ENCODE measurements around the gene PSME2. TPM values are rescaled to one million over a fixed set of nuclear protein-coding genes. Genes with fewer than 3 reads are reported as not detected.

The PSME2 gene
- total and polyA plus RNA-seq, 2 of the 13 experiments (the other 11 are each of a cell fraction or from before 2014, with no cell fraction given): 332 to 716 TPM

DNA sequence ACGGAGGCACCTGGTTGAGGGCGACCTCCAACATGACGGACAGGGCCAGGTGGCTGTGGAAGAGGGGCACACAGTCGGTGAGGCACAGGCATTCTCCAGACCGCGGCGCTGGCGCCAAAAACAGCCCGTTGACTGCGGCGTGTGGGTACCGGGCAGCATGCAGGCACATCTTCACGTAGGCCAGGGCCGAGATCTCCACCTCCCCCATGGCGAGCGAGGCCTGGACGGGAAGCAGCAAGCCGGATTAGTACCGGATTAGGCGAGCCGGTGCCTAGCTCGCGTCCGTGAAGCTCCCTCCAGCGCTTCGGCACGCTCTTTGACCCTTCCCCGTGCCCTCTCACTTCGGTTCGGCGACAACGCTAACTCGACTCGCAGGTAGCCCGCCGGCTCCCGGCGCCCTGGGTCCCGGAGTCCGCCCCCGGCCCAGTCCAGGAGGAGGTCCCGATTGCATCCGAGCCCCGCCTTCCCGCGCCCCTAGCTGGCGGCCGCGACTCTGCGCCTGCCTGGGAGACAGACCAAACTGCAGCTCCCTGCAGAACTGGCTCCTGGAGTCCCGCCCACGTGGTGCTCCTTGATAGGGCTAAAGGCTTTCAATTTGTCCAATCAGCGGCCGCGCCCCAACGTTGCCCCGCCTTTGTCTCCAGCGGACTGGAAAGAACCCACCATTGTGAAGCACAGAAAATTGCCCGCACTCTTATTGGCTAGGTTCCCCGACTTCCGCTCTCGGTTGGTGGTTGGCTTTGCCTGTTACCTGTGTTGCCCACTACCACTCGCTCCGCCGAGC, 5.1 kb downstream of the PSME2 start, which contains the start of gene EMC9 (continued):
- TF ChIP-seq, protein P1, sequence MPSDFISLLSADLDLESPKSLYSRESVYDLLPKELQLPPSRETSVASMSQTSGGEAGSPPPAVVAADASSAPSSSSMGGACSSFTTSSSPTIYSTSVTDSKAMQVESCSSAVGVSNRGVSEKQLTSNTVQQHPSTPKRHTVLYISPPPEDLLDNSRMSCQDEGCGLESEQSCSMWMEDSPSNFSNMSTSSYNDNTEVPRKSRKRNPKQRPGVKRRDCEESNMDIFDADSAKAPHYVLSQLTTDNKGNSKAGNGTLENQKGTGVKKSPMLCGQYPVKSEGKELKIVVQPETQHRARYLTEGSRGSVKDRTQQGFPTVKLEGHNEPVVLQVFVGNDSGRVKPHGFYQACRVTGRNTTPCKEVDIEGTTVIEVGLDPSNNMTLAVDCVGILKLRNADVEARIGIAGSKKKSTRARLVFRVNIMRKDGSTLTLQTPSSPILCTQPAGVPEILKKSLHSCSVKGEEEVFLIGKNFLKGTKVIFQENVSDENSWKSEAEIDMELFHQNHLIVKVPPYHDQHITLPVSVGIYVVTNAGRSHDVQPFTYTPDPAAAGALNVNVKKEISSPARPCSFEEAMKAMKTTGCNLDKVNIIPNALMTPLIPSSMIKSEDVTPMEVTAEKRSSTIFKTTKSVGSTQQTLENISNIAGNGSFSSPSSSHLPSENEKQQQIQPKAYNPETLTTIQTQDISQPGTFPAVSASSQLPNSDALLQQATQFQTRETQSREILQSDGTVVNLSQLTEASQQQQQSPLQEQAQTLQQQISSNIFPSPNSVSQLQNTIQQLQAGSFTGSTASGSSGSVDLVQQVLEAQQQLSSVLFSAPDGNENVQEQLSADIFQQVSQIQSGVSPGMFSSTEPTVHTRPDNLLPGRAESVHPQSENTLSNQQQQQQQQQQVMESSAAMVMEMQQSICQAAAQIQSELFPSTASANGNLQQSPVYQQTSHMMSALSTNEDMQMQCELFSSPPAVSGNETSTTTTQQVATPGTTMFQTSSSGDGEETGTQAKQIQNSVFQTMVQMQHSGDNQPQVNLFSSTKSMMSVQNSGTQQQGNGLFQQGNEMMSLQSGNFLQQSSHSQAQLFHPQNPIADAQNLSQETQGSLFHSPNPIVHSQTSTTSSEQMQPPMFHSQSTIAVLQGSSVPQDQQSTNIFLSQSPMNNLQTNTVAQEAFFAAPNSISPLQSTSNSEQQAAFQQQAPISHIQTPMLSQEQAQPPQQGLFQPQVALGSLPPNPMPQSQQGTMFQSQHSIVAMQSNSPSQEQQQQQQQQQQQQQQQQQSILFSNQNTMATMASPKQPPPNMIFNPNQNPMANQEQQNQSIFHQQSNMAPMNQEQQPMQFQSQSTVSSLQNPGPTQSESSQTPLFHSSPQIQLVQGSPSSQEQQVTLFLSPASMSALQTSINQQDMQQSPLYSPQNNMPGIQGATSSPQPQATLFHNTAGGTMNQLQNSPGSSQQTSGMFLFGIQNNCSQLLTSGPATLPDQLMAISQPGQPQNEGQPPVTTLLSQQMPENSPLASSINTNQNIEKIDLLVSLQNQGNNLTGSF (CRISPR knock-in tag; IDR thresholded peaks at IDR 0.05): peak; percentile 95
- TF ChIP-seq, protein P2, sequence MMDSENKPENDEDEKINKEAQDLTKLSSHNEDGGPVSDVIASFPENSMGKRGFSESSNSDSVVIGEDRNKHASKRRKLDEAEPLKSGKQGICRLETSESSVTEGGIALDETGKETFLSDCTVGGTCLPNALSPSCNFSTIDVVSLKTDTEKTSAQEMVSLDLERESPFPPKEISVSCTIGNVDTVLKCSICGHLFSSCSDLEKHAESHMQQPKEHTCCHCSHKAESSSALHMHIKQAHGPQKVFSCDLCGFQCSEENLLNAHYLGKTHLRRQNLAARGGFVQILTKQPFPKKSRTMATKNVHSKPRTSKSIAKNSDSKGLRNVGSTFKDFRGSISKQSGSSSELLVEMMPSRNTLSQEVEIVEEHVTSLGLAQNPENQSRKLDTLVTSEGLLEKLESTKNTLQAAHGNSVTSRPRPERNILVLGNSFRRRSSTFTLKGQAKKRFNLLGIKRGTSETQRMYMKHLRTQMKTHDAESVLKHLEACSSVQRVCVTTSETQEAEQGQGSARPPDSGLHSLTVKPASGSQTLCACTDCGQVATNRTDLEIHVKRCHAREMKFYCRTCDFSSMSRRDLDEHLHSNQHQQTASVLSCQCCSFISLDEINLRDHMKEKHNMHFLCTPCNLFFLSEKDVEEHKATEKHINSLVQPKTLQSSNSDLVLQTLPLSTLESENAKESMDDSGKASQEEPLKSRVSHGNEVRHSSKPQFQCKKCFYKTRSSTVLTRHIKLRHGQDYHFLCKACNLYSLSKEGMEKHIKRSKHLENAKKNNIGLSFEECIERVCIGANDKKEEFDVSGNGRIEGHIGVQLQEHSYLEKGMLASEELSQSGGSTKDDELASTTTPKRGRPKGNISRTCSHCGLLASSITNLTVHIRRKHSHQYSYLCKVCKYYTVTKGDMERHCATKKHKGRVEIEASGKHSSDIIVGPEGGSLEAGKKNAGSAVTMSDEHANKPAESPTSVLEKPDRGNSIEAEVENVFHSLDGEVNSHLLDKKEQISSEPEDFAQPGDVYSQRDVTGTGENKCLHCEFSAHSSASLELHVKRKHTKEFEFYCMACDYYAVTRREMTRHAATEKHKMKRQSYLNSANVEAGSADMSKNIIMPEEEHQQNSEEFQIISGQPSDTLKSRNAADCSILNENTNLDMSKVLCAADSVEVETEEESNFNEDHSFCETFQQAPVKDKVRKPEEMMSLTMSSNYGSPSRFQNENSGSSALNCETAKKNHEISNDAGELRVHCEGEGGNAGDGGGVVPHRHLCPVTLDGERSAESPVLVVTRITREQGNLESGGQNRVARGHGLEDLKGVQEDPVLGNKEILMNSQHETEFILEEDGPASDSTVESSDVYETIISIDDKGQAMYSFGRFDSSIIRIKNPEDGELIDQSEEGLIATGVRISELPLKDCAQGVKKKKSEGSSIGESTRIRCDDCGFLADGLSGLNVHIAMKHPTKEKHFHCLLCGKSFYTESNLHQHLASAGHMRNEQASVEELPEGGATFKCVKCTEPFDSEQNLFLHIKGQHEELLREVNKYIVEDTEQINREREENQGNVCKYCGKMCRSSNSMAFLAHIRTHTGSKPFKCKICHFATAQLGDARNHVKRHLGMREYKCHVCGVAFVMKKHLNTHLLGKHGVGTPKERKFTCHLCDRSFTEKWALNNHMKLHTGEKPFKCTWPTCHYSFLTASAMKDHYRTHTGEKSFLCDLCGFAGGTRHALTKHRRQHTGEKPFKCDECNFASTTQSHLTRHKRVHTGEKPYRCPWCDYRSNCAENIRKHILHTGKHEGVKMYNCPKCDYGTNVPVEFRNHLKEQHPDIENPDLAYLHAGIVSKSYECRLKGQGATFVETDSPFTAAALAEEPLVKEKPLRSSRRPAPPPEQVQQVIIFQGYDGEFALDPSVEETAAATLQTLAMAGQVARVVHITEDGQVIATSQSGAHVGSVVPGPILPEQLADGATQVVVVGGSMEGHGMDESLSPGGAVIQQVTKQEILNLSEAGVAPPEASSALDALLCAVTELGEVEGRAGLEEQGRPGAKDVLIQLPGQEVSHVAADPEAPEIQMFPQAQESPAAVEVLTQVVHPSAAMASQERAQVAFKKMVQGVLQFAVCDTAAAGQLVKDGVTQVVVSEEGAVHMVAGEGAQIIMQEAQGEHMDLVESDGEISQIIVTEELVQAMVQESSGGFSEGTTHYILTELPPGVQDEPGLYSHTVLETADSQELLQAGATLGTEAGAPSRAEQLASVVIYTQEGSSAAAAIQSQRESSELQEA (CRISPR knock-in tag; IDR thresholded peaks at IDR 0.05; ENCODE audit: not compliant biosample characterization): peak; percentile 97
- TF ChIP-seq ZNF572 (CRISPR knock-in tag; IDR thresholded peaks at IDR 0.05) (no peak), ZNF7 (CRISPR knock-in tag; IDR thresholded peaks at IDR 0.05) (no peak), ZNF383 (CRISPR knock-in tag; IDR thresholded peaks at IDR 0.05; ENCODE audit: borderline replicate concordance) (peak; percentile 97; the same call in 1 of the 2 replicates), JDP2 (CRISPR knock-in tag; IDR thresholded peaks at IDR 0.05; ENCODE audit: borderline replicate concordance) (no peak), FLYWCH1 (CRISPR knock-in tag; IDR thresholded peaks at IDR 0.05) (no peak), ZKSCAN1 (IDR thresholded peaks at IDR 0.05; ENCODE audit: low read length) (peak; percentile 26), CREB1 (IDR thresholded peaks at IDR 0.05) (peak; percentile 91), CREB1 (CRISPR knock-in tag; IDR thresholded peaks at IDR 0.05) (no peak), CBX1 (IDR thresholded peaks at IDR 0.05; ENCODE audit: low read depth) (peak; percentile 87)
- TF ChIP-seq, protein P3, sequence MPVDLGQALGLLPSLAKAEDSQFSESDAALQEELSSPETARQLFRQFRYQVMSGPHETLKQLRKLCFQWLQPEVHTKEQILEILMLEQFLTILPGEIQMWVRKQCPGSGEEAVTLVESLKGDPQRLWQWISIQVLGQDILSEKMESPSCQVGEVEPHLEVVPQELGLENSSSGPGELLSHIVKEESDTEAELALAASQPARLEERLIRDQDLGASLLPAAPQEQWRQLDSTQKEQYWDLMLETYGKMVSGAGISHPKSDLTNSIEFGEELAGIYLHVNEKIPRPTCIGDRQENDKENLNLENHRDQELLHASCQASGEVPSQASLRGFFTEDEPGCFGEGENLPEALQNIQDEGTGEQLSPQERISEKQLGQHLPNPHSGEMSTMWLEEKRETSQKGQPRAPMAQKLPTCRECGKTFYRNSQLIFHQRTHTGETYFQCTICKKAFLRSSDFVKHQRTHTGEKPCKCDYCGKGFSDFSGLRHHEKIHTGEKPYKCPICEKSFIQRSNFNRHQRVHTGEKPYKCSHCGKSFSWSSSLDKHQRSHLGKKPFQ (CRISPR knock-in tag; IDR thresholded peaks at IDR 0.05; ENCODE audit: insufficient replicate concordance): no peak
- TF ChIP-seq, protein P4, sequence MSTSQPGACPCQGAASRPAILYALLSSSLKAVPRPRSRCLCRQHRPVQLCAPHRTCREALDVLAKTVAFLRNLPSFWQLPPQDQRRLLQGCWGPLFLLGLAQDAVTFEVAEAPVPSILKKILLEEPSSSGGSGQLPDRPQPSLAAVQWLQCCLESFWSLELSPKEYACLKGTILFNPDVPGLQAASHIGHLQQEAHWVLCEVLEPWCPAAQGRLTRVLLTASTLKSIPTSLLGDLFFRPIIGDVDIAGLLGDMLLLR (CRISPR knock-in tag; IDR thresholded peaks at IDR 0.05): peak; percentile 89
